ENCODE results near the gene GAS7. TPM values are rescaled to one million over a fixed set of nuclear protein-coding genes. Genes with fewer than 3 reads are reported as not detected.
A peak's percentile ranks its signal among the peaks of the same experiment; 100 is the strongest.

Gene GAS7
- total and polyA plus RNA-seq, 4 donors, result 9.0 to 112 (median 46.1) TPM

- H3K27me3 ChIP-seq (ENCODE audit: control insufficient read depth in 3 of 3, insufficient read depth in 3 of 3, low read length in 2 of 3), result no peaks in the 10 kb centered on the region
- H3K4me1 ChIP-seq (ENCODE audit: control insufficient read depth in 5 of 5, insufficient read depth in 5 of 5, low read length in 5 of 5), result peaks cover 0 to 51% (median 1%) of the 10 kb centered on the region in 5 donors
- no peaks in the 10 kb centered on the region for H3K36me3 ChIP-seq (ENCODE audit: control insufficient read depth in 4 of 4, insufficient read depth in 4 of 4, low read length in 4 of 4)
- ATAC-seq (ENCODE audit: insufficient read depth, low FRiP score), result no peak
- no peak overlapping the region for H3K4me3 ChIP-seq
- no peak overlapping the region for H3K9ac ChIP-seq (ENCODE audit: insufficient read depth in 1 of 2, low read length in 2 of 2)
- DNase-seq, result no peak
- no peak for TF ChIP-seq CTCF (IDR thresholded peaks at IDR 0.05; ENCODE audit: control extremely low read depth, extremely low read depth)
- WGBS, 2 donors, result 85 to 93% methylated on average over 2 of the region's 2 CpGs
- no peak overlapping the region for H3K27ac ChIP-seq (ENCODE audit: low read depth in 1 of 2, low read length in 1 of 2)
- H3K9me3 ChIP-seq (ENCODE audit: control insufficient read depth in 4 of 4, insufficient read depth in 3 of 4, low read length in 3 of 4), result peaks cover 0 to 10% (median 0%) of the 10 kb centered on the region in 4 donors
These were observed 105.8 kb downstream of the GAS7 start for GRCh38 chr17:10092595-10092994.

GRCh38 chr17:10091046-10091445 is 107.4 kb downstream of the GAS7 start:
- no peaks in the 10 kb centered on the region for H3K36me3 ChIP-seq (ENCODE audit: control insufficient read depth in 4 of 4, insufficient read depth in 4 of 4, low read length in 4 of 4)
- 75 to 84% methylated on average over 5 of the region's 5 CpGs for WGBS, 2 donors
- DNase-seq (peak in 2 of 3 donors; percentile 44 to 74), ATAC-seq (ENCODE audit: insufficient read depth, low FRiP score) (no peak)
- H3K9me3 ChIP-seq (ENCODE audit: control insufficient read depth in 4 of 4, insufficient read depth in 3 of 4, low read length in 3 of 4), result peaks cover 0 to 9% (median 0%) of the 10 kb centered on the region in 4 donors
- no peak overlapping the region for H3K4me3 ChIP-seq
- no peak for TF ChIP-seq CTCF (IDR thresholded peaks at IDR 0.05; ENCODE audit: control extremely low read depth, extremely low read depth)
- H3K4me1 ChIP-seq (ENCODE audit: control insufficient read depth in 5 of 5, insufficient read depth in 5 of 5, low read length in 5 of 5), result peaks cover 3 to 52% (median 5%) of the 10 kb centered on the region in 5 donors
- H3K27me3 ChIP-seq (ENCODE audit: control insufficient read depth in 3 of 3, insufficient read depth in 3 of 3, low read length in 2 of 3), result no peaks in the 10 kb centered on the region
- no peak overlapping the region for H3K27ac ChIP-seq (ENCODE audit: low read depth in 1 of 2, low read length in 1 of 2)
- no peak overlapping the region for H3K9ac ChIP-seq (ENCODE audit: insufficient read depth in 1 of 2, low read length in 2 of 2)

- peak; percentile 61 to 63 (median 62) for DNase-seq
- H3K4me3 ChIP-seq, result no peak overlapping the region
- no peak overlapping the region for H3K9ac ChIP-seq (ENCODE audit: insufficient read depth in 1 of 2, low read length in 2 of 2)
- no peak overlapping the region for H3K27ac ChIP-seq (ENCODE audit: low read depth in 1 of 2, low read length in 1 of 2)
- no peaks in the 10 kb centered on the region for H3K27me3 ChIP-seq (ENCODE audit: control insufficient read depth in 3 of 3, insufficient read depth in 3 of 3, low read length in 2 of 3)
- H3K9me3 ChIP-seq (ENCODE audit: control insufficient read depth in 4 of 4, insufficient read depth in 3 of 4, low read length in 3 of 4), result peaks cover 0 to 9% (median 0%) of the 10 kb centered on the region in 4 donors
- peaks cover 3 to 44% (median 9%) of the 10 kb centered on the region in 5 donors for H3K4me1 ChIP-seq (ENCODE audit: control insufficient read depth in 5 of 5, insufficient read depth in 5 of 5, low read length in 5 of 5)
- TF ChIP-seq CTCF (IDR thresholded peaks at IDR 0.05; ENCODE audit: control extremely low read depth, extremely low read depth), result no peak
- no peaks in the 10 kb centered on the region for H3K36me3 ChIP-seq (ENCODE audit: control insufficient read depth in 4 of 4, insufficient read depth in 4 of 4, low read length in 4 of 4)
- 54 to 77% methylated on average over 4 of the region's 4 CpGs for WGBS, 2 donors
- no peak for ATAC-seq (ENCODE audit: insufficient read depth, low FRiP score)
These were observed 109.1 kb downstream of the GAS7 start for GRCh38 chr17:10089196-10089804.
